Activated T-cell treated with anti-CD3 and anti-CD28 coated beads, Interleukin-2, amount 50 U/mL, for 4 hours (primary cell): ENCODE data around the gene S100Z. TPM values are rescaled to one million over a fixed set of nuclear protein-coding genes. Genes with fewer than 3 reads are reported as not detected.
"Not testable (repeated sequence)": the region's sequence is repeated elsewhere in the genome, so short reads cannot be mapped to it uniquely, and the experiment has no call there.

Experiments
- ATAC-seq, 2 donors: fragments of 200-7000 bp; cut with Tn5 transposase; one replicate each; pipeline ENCODE4 v1.10.0; 2021
- DNase-seq: peaks from one replicate; pipeline ENCODE4 v3.0.0-alpha.2; 2020
- H3K27me3 Mint-ChIP-seq: one replicate; pipeline ENCODE4 v1.8.0; 2021; ENCODE audit warnings: low read depth, mixed read lengths
- H3K36me3 Mint-ChIP-seq: one replicate; pipeline ENCODE4 v1.8.0; 2022; ENCODE audit warnings: mixed read lengths; ENCODE audit not compliant: insufficient read depth
- H3K4me1 Mint-ChIP-seq: one replicate; pipeline ENCODE4 v1.8.0; 2021; ENCODE audit warnings: low read depth, mixed read lengths
- H3K4me3 Mint-ChIP-seq: one replicate; pipeline ENCODE4 v1.8.0; 2021; ENCODE audit warnings: mild to moderate bottlenecking, moderate library complexity, mixed read lengths
- H3K9me3 Mint-ChIP-seq: one replicate; pipeline ENCODE4 v1.8.0; 2021; ENCODE audit warnings: mixed read lengths
- total RNA-seq, 3 donors: library from RNA; stranded (reverse); gene quantifications; one replicate each; pipeline ENCODE4 v1.2.1, GENCODE V29; 2021

S100Z gene
- total RNA-seq, 3 donors from 2014 or later: 0.66 TPM; not detected in 2

DNA sequence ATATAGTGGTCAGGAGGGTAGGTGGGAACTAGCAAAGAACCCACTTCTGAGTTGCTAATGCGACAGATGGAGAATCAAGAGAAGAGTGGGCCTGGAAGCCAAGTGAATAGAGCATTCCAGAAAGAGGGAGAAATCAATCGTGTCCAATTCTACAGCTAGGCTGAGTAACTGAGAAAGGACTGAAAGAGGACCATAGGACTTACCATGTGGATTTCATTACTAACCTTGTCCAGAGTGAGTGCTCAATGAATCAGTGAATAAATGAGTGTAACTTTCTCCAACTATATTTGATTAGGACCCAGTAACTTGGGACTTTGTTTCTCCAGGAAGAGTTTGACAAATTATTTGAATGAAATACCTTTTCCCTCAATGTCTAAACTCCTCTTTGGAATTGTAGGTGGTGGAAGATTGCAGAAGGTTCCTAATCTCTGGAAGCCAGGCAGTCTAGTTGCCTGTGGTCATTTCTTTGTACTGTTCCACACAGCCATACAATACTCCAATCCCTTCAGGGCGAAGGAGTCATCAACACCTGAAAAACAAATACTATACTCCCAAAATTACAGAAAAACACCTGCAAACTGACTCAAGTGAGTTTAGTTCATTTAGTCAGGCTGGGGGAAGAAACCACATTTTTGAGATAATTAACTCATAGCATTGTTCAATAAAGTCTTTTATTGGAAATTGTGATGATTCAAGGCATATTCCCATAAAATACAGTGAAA, 33.5 kb upstream of the S100Z start:
- H3K9me3 Mint-ChIP-seq: no peaks in the 10 kb centered on the region
- H3K4me3 Mint-ChIP-seq: no peak overlapping the region
- no peaks in the 10 kb centered on the region for H3K36me3 Mint-ChIP-seq
- DNase-seq (no peak), ATAC-seq (no peak)
- peaks cover 16% of the 10 kb centered on the region for H3K27me3 Mint-ChIP-seq
- H3K4me1 Mint-ChIP-seq: peaks cover 19% of the 10 kb centered on the region

DNA sequence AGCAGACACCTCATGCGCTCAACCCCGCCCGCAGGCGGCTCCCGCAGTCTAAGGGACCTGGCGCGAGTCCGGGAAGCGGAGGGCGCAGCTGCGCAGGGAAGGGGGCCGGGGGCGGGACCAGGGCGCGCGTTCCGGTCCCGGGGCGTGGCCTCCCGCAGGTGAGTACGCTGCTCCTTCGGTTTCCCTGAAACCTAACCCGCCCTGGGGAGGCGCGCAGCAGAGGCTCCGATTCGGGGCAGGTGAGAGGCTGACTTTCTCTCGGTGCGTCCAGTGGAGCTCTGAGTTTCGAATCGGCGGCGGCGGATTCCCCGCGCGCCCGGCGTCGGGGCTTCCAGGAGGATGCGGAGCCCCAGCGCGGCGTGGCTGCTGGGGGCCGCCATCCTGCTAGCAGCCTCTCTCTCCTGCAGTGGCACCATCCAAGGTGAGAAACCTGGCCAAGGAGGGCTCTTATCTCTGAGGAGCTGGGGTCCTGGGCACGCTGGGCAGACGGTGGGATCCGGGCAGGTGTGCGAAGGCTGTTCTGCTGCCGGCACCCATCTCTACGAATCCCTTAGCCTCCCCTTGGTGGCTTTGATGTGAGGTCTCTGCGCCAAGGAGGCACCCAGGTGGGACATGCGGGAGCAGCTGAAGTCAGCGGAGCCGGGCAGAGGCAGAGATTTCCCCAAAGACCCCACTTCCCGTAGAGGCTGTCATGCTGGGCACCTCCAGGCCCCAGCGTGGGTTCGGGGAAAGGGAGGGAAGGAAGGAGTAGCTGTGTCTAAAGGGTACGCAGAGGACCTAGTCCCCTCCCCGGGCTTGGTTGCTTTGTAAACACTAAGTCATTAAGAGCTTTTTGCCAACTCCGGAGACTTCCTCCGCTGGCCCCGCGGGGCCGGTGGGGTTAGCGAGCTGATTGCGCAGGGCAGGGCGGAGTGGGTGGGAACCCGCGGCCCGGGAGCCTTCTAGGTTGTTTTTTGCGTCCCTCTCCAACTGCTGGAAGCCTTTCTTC, 30.7 kb upstream of the S100Z start, which contains the start of gene F2RL1:
Gene F2RL1, plus strand, starts transcription at position 187 of the 988 bp plus-strand sequence. Its CDS starts 153 bp downstream, at position 340.
- no peaks in the 10 kb centered on the region for H3K9me3 Mint-ChIP-seq
- DNase-seq: peak; percentile 52
- ATAC-seq: peak; percentile 81 to 83
- peak within 1 kb of the TSS; percentile 80 for H3K4me3 Mint-ChIP-seq
- H3K4me1 Mint-ChIP-seq: peaks cover 19% of the 10 kb centered on the region
- peaks cover 16% of the 10 kb centered on the region for H3K27me3 Mint-ChIP-seq
- peaks cover 3% of the 10 kb centered on the region for H3K36me3 Mint-ChIP-seq

DNA sequence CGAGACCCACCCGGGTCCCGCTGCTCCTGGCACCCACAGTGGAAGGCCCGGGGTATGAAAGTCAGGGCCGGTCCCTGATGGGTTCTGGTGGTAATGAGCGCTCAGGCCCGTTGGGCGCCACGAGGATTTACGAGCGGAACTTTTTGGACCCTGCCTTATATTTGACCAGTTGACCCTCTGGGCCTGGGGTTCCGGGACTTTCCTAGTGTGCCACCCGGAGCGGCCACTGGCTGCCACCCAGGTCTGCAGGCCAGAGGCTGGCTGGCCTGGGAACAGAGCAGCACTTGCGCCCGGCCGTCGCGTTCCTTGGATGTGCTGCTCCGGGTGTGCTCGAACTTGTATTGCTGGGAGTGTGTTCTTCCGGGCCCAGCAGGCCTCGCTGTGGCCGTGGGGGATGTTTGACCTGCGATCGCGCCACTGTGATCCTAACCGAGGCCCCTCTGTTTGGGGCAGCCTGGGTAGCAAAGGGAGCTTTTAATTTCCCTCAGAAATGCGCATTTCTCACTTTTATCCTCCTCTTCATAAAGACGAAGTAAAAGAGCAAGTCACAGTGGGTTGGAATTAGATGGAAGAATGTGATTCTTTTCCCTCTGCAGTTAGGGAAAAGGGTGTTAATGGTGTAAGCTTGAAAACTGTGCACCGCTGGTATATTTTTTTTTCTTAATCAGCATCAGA, 29.8 kb upstream of the S100Z start:
- peak in 1 of 2 donors; percentile 2 for ATAC-seq
- Mint-ChIP-seq H3K4me3 (peak overlapping the region; percentile 80), H3K4me1 (peaks cover 19% of the 10 kb centered on the region), H3K9me3 (no peaks in the 10 kb centered on the region), H3K36me3 (peaks cover 3% of the 10 kb centered on the region), H3K27me3 (peaks cover 16% of the 10 kb centered on the region)
- DNase-seq: no peak

DNA sequence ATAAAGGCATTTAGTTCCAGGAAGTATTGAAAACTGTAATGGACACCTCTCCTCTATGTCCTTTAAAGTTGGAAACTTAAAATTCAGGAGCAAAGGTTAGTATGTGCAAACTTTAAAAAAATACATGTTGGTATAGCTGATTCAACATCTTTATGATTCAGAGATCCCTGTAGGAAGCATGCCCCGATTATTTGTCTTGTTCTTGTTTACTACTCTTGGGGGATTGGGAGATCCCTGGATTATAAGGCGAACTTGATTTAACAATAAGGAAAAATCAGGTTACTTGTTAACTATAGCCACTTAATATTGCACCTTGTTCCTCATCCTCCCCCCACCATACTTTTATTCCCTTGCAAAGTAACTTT, 29.3 kb upstream of the S100Z start:
- H3K9me3 Mint-ChIP-seq: no peaks in the 10 kb centered on the region
- peaks cover 16% of the 10 kb centered on the region for H3K27me3 Mint-ChIP-seq
- peak overlapping the region; percentile 80 for H3K4me3 Mint-ChIP-seq

DNA sequence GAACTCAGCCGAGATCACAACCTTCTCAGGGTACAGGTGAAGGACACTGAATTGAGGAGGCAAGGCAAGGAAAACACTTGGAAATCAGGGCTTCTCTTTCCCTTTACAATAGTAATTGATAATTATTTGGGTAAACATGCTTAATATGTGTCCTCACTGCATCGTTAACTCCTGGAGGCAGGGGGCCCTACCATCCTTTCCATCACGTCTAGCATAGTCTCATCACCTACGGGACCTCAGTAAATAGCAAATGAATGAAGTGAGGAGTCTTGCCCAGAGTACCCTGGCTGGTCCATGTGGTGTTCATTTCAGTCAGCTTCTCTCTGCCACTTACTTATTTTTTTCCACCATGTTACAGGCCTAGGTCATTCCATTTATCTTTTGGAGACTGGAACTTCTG, 28.7 kb upstream of the S100Z start:
- Mint-ChIP-seq H3K9me3 (no peaks in the 10 kb centered on the region), H3K36me3 (peaks cover 3% of the 10 kb centered on the region), H3K4me3 (no peak overlapping the region), H3K4me1 (peaks cover 19% of the 10 kb centered on the region), H3K27me3 (peaks cover 16% of the 10 kb centered on the region)
- ATAC-seq: no peak
- no peak for DNase-seq

More for the DNA sequence above, 29.3 kb upstream of the S100Z start:
- DNase-seq: no peak
- H3K36me3 Mint-ChIP-seq: peaks cover 3% of the 10 kb centered on the region
- no peak for ATAC-seq
- peaks cover 19% of the 10 kb centered on the region for H3K4me1 Mint-ChIP-seq

DNA sequence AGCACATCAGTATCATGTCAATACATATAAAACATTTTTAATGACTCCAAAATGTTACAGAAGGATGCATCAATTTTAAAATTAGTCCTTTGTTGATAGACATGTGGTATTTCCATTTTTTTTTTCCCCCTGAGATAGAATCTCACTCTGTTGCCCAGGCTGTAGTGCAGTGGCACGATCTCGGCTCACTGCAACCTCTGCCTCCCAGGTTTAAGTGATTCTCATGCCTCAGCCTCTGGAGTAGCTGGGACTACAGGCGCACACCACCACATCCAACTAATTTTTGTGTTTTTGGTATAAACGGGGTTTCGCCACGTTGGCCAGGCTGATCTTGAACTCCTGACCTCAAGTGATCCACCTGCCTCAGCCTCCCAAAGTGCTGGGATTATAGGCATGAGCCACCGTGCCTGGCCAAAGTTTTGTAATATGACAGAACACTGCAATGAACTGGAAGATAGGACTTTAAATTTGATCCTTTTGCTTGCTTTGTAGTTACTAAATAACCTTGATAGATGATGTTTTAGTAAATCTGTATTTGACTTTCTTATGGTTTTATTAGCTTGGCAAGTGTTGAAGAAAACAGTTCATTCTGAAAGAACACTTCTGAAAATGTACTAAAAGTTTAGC, 27.6 kb upstream of the S100Z start:
- H3K36me3 Mint-ChIP-seq, H3K4me3 Mint-ChIP-seq, H3K9me3 Mint-ChIP-seq, ATAC-seq, DNase-seq: not testable (repeated sequence)
- peaks cover 19% of the 10 kb centered on the region for H3K4me1 Mint-ChIP-seq
- H3K27me3 Mint-ChIP-seq: peaks cover 15% of the 10 kb centered on the region

DNA sequence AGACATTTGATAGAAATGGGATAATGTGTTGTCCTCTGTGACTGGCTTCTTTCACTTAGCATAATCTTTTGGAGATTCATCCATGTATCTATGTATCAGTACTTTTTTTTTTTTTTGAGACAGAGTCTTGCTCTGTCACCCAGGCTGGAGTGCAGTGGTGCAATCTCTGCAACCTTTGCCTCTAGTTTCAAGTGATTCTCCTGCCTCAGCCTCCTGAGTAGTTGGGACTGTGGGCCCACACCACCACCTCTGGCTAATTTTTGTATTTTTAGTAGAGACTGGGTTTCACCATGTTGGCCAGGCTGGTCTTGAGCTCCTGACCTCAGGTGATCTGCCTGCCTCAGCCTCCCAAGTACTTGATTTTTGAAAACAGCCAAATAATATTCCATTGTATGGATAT, 23.4 kb upstream of the S100Z start:
- not testable (repeated sequence) for H3K9me3 Mint-ChIP-seq, ATAC-seq, H3K27me3 Mint-ChIP-seq, H3K36me3 Mint-ChIP-seq, H3K4me1 Mint-ChIP-seq, H3K4me3 Mint-ChIP-seq, DNase-seq

DNA sequence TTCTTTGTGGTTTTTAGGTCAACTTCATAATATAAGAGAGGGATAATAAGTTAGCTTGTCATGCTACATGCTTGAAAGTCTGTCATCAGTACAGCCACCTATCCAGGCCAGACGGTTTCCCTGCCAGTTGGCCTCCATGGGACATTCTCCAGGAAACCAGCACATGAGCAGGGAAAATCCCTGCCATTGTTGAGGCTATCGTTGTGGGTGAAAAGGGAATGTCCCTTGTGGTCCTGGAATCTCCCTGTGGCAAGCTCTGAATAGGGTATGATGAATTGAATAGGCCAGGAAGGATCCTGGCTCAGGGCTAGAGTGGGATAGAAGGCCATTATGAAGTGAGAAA, 18.7 kb upstream of the S100Z start:
- no peak overlapping the region for H3K4me3 Mint-ChIP-seq
- ATAC-seq: no peak
- H3K9me3 Mint-ChIP-seq: no peaks in the 10 kb centered on the region
- no peak for DNase-seq
- H3K4me1 Mint-ChIP-seq: peaks cover 1% of the 10 kb centered on the region
- H3K36me3 Mint-ChIP-seq: peaks cover 11% of the 10 kb centered on the region
- H3K27me3 Mint-ChIP-seq: no peaks in the 10 kb centered on the region

DNA sequence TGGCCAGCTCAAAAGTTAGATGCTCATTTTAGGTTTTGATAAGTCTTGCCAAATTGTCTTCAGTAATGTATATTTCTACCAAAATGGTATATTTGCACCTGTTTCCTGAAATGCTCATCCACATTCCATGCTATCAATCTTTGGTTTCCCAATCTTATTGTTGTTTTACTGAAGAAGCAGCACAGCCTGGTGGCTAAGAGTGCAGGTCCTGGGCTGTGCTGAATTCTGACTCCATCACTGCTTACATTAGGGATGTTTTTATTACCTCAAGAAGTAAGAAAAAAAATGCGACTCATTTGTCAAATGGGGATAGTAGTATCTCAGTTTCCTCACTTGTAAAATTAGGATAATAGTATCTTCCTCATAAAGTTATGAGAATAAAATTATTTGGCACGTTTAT, 13.6 kb upstream of the S100Z start:
- Mint-ChIP-seq H3K9me3 (no peaks in the 10 kb centered on the region), H3K4me3 (no peak overlapping the region), H3K36me3 (peaks cover 11% of the 10 kb centered on the region), H3K4me1 (peaks cover under 1% of the 10 kb centered on the region), H3K27me3 (no peaks in the 10 kb centered on the region)
- DNase-seq (no peak), ATAC-seq (no peak)

DNA sequence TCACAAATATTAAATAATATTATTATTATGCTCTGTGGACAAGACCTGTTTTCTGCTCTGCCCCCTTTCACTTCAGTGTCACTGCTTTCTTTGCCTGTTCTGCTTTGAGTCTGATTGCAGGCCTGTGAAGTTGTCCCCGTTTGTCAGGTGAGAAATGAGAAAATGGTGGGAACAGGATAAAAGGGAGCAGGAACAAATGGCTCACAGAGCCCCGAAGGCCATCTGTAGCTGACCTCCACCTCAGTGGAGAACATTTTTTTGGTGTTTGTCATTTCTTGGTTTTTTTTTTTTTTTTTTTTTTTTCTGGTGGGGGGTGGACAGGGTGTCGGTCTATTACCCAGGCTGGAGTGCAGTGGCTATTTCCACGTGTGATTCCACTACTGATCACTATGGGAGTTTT, 13.2 kb upstream of the S100Z start:
- H3K9me3 Mint-ChIP-seq: no peaks in the 10 kb centered on the region
- DNase-seq (no peak), ATAC-seq (no peak)
- no peak overlapping the region for H3K4me3 Mint-ChIP-seq
- no peaks in the 10 kb centered on the region for H3K4me1 Mint-ChIP-seq
- H3K36me3 Mint-ChIP-seq: peaks cover 11% of the 10 kb centered on the region
- no peaks in the 10 kb centered on the region for H3K27me3 Mint-ChIP-seq

DNA sequence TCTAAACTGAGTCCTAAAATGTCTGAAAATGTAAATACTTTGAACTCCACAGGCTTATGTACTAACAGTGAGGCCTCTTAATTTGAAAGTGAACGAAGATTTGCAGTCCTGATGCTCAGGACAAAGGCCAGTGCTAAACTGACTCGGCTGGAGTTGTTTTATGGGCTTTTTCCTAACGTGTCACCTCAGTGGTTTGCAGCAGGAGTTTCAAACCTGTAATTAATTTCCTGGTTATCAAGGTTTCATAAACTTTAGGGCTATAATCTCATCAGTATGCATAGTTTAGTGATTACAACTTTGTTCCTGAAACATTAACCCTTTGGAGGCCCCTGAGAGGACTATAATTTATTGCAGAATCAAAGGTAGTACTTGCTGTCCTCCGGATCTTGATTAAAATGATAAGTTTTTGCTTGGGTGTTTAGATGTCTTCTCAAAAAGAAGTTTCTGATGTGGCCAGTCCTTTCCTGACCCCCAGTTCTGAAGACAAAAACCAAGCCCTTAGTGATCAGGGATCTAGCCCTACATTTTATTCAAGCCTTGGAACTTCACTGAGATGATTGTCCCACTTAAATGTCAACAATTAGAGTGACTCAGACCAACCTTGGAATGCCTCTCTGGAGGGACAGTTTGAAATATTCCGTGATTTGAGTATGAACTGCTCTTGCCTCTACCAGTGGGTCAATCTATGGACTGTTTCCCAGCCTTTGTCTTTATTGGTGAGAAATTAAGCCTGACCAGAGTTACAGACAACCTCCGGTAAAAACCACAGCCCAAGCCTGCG, 11.1 kb upstream of the S100Z start:
- no peak for ATAC-seq
- DNase-seq: no peak

DNA sequence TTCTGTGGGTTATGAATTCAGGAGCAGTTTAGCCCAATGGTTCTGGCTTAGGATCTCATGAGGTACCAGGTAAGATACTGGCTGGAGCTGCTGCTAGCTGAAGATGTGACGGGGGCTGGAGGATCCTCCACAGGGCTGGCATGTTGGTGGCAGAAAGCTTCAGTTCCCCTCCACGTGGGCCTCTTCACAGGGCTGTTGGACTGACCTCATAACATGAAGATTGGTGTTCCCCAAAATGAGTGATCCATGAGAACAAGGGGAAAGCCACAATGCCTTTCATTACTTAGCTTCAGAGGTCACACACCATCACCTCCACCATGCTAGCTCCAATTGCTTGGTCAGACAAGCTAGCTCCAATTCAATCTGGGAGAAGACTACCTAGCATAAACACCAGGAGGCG, 8.5 kb upstream of the S100Z start:
- Mint-ChIP-seq H3K9me3 (no peaks in the 10 kb centered on the region), H3K4me1 (no peaks in the 10 kb centered on the region), H3K36me3 (no peaks in the 10 kb centered on the region), H3K4me3 (no peak overlapping the region), H3K27me3 (no peaks in the 10 kb centered on the region)
- no peak for DNase-seq
- ATAC-seq: no peak

More for the DNA sequence above, 11.1 kb upstream of the S100Z start:
- no peaks in the 10 kb centered on the region for H3K4me1 Mint-ChIP-seq
- H3K4me3 Mint-ChIP-seq: no peak overlapping the region
- peaks cover 2% of the 10 kb centered on the region for H3K36me3 Mint-ChIP-seq
- no peaks in the 10 kb centered on the region for H3K27me3 Mint-ChIP-seq
- H3K9me3 Mint-ChIP-seq: no peaks in the 10 kb centered on the region

DNA sequence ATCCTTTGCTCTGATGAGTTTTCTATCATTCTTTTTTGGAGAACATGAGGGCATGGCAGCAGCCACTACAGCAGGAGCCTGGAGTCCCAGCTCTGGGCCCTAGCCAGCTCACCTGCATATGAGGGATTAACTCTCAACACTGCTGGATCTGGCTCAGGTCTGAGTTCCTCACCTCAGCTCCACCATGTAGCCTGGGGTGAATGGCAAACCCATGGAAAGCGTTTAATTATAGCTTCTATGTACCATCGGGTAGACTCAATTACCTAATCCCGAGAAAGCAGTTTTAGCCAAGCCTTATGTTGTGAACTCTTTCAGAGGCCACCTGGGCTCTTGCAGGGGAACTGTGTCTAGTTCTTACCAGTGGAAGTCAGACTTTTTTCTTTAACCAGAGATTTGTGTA, 3.9 kb upstream of the S100Z start:
- no peaks in the 10 kb centered on the region for H3K36me3 Mint-ChIP-seq
- ATAC-seq (no peak), DNase-seq (no peak)
- peaks cover 14% of the 10 kb centered on the region for H3K4me1 Mint-ChIP-seq
- no peak overlapping the region for H3K4me3 Mint-ChIP-seq
- no peaks in the 10 kb centered on the region for H3K27me3 Mint-ChIP-seq
- H3K9me3 Mint-ChIP-seq: no peaks in the 10 kb centered on the region
